Activated CD8-positive, alpha-beta memory T cell treated with anti-CD3 and anti-CD28 coated beads, Interleukin-2, amount 50 U/mL, for 1 hour (primary cell): ENCODE data around the gene SERINC2.
"Not testable (repeated sequence)": the region's sequence is repeated elsewhere in the genome, so short reads cannot be mapped to it uniquely, and the experiment has no call there.

Source experiments
- DNase-seq: peaks from one replicate; pipeline ENCODE4 v3.0.0-alpha.2; 2020; ENCODE audit errors: extremely low read depth

Gene SERINC2

GRCh38 chr1:31414980-31415370 lies 2.0 kb downstream of the SERINC2 start:
- no peak for DNase-seq

DNA sequence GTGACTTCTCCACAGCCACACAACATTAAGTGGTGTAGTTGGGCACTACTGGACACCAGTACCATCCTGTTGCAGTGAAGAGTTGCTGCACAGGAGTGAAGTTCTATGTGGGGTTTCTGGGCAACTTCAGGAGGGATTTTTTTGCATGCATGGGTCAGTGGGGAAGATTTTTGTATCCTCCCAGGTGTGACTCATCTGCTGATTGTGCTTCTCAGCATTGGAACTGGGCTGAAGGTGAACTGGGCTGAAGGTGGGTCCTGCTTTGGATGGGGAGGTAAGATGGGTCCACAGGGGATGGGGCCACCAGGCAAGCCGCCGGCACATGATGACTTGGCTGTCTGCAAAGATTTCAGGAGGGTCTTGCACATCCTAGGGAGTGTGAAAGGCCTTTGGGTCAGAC lies 2.6 kb downstream of the SERINC2 start:
- DNase-seq: no peak

DNA sequence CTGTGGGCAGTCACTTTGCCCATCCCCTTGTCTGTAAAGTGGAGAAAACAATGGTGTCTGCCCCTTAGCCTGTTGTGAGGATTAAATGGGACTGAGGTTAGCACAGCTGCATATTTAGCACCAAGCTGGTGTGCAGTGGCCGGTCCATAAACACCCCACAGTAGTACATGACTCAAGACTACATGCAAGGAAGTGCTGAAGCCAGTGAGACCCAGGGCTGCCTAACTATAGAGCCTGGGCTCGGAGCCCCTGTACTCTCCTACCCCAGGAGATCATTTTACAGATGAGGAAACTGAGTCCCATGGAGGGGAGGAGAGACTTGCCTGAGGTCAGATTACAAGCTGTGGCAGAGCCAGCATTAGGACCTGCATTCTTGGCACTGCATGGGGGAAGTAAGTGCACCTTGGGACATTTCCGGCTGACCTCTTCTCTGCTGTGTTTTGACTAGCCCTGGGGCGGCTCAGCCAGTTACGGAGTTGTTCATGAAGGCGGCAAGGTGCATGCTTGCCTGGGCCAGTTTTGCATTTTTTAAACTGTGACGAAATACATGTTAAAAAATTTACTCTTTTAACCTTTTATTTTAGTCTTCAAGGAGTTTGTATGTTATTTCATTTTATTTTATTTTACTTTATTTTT lies 3.2 kb downstream of the SERINC2 start:
- no peak for DNase-seq

DNA sequence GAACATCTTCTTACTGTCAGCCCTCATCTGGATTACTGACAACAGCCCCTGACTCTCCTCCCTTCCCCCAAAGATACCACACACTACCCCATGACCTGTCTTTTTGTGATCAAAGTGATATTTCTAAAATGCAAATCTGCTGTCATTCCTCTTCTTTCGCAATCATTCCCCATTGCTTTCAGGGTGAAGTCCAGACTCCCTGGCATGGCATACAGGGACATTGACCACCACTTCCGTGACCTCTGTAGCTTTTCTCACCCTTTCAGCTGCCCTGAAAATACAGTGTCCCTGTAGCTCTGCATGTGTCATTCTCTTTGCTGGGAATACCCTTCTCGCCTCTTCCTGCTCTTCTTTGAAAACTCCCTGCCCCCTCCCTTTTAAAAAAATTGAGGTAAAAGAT lies 4.1 kb downstream of the SERINC2 start:
- no peak for DNase-seq

GRCh38 chr1:31418626-31419323 lies 5.8 kb downstream of the SERINC2 start:
- DNase-seq: no peak

DNA sequence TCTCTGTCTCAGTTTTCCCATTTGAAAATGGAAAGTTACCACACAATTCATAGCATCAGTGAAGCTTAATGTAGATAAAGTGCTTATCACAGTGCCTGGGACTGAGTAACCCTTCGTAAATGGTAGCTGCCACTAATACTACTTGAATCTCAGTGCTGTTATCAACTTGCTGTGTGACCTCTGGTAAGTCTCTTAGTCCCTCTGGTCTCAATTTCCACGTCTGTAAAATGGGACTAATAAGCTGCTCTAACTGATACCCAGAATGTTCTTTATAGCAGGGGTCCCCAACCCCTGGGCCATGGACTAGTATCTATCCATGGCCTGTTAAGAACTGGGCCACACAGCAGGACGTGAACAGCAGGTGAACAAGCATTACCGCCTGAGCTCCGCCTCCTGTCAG lies 7.7 kb downstream of the SERINC2 start:
- no peak for DNase-seq

DNA sequence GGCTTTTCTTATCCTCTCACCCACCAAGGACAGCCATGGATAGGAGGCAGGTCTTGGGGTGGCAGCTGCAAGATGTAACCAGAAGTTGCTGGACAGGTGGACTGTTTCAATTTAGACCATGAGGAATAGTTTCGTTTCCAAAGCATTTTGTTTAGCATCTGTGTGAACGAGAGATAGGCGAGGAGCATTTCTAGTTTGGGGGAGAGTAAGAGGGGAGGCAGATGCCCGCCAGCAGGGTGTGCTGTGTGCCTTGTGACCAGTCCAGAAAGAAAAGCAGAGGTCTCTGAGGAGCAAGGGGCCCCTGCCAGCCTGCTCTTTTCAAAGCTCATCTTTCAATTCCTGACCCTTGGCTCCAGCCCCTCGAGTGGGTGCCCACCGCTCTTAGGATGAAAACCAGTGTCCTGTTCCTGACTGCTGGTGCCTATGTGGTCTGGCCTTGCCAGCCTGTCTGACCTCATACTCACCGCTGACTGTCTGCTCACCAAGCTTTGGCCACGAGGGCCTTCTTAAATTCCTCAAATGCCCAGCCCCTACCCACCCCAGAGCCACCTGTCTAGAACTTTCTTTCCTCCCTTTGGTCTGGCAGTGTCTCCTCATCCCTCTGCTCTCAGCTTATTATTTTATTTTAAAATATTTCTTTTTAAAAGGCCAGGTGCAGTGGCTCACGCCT lies 8.5 kb downstream of the SERINC2 start:
- DNase-seq: no peak

- no peak for DNase-seq
These were observed 9.7 kb downstream of the SERINC2 start for GRCh38 chr1:31422505-31423319.

GRCh38 chr1:31423418-31423947 lies 10.5 kb downstream of the SERINC2 start:
- DNase-seq: no peak

GRCh38 chr1:31424568-31424967 lies 11.6 kb downstream of the SERINC2 start:
- no peak for DNase-seq

- no peak for DNase-seq
These were observed 12.5 kb downstream of the SERINC2 start for GRCh38 chr1:31425301-31426081.

DNA sequence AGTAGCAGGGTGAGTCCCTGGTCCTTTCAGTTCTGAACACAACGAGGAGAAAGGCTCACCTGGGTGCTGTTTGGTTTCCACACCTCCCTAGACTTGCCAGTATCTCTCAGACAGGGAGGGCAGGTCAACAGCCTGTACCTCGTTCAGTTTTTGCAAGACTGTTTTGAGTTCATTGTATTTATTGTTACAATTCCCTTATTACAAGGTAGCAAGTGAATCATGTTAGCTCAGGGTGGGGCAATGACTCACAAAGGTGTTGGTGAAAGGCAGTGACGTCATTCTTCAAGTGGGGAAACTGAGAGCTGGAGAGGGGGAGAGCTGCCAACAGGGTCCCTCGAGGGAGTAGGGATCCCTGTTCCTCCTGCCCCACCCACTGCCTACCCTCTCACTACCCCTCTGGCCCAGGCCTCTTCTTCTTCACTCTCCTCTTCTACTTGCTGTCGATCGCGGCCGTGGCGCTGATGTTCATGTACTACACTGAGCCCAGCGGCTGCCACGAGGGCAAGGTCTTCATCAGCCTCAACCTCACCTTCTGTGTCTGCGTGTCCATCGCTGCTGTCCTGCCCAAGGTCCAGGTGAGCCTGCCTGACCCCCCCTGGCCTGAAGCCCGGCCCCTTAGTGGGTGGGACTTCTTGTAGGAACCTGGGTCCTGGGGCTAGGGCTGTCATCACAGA lies 13.4 kb downstream of the SERINC2 start:
- DNase-seq: no peak

DNA sequence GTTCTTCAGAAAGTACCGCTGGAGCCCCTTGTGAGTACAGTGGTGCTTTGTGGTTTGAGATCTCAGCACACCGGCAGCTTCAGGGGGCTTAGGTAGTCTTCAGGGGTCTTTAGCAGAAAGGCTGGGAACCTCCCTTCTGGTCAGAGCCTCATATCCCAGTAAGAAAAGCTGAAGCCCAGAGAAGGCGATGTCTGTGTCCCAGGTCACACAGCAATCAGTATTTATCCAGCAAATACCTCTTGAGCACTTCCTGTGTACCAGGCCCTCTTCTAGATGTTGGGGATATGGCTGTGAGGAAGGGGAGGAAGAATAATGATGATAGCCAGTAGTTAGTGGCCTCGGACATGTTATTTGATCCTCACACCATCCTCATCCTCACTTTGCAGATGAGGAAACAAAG lies 14.3 kb downstream of the SERINC2 start:
- DNase-seq: no peak

GRCh38 chr1:31428436-31429221 lies 15.6 kb downstream of the SERINC2 start:
- DNase-seq: no peak

DNA sequence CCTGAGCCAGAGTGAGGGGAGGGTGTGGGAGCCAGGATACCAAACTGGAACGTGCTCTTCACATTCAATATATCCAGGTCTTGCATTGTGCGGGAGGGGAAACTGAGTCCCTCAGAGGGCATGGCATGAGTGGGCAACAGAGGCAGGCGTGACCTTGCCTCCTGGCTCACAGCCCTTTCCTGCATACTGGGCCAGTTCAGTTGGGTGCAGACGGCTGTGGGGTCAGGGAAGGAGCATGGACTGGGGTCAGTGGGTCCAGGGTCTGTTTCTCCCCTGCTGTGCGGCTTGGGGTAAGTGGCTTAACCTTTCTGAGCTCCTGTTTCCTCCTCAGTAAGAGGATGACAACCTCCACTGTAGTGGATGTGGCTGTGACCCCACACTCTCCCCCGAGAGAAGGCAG lies 16.6 kb downstream of the SERINC2 start:
- DNase-seq: no peak

DNA sequence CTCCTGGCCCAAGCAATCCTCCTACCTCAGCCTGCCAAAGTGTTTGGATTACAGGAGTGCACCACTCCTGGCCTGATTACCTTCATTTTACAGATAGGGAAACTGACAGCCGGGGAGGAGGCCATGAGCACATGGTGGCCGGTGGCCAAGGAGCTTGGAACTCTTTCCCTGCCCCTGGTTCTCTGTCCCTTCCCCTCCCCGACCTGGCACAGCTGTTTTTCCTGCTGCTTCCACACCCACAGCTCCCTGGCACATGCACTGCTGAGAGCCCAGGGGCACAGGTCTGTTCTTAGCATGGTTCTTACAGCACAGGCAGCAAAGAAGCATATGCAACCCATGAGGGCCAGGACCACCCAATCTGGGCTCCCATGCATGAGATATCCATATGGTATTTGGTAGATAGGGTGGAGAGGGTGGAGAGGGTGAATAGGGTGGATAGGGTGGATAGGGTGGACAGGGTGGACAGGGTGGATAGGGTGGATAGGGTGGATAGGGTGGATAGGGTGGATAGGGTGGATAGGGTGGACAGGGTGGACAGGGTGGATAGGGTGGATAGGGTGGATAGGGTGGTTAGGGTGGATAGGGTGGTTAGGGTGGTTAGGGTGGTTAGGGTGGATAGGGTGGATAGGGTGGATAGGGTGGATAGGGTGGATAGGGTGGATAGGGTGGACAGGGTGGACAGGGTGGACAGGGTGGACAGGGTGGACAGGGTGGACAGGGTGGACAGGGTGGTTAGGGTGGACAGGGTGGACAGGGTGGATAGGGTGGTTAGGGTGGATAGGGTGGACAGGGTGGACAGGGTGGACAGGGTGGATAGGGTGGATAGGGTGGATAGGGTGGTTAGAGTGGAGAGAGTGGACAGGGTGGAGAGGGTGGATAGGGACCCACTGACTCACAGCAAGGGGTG lies 18.6 kb downstream of the SERINC2 start:
- DNase-seq: not testable (repeated sequence)

GRCh38 chr1:31432592-31433395 lies 19.8 kb downstream of the SERINC2 start:
- no peak for DNase-seq

- no peak for DNase-seq
These were observed 20.4 kb downstream of the SERINC2 start for GRCh38 chr1:31433396-31433930.
